ENCODE data around the gene GAA. TPM values are rescaled to one million over a fixed set of nuclear protein-coding genes. Genes with fewer than 3 reads are reported as not detected.

Gene GAA
- total and polyA plus RNA-seq, 2 of the 13 experiments (the other 11 are each of a cell fraction or from before 2014, with no cell fraction given) = 21.6 to 36.4 TPM

GRCh38 chr17:80071116-80071841, 30.1 kb upstream of the GAA start (continued):
- TF ChIP-seq, protein P1, sequence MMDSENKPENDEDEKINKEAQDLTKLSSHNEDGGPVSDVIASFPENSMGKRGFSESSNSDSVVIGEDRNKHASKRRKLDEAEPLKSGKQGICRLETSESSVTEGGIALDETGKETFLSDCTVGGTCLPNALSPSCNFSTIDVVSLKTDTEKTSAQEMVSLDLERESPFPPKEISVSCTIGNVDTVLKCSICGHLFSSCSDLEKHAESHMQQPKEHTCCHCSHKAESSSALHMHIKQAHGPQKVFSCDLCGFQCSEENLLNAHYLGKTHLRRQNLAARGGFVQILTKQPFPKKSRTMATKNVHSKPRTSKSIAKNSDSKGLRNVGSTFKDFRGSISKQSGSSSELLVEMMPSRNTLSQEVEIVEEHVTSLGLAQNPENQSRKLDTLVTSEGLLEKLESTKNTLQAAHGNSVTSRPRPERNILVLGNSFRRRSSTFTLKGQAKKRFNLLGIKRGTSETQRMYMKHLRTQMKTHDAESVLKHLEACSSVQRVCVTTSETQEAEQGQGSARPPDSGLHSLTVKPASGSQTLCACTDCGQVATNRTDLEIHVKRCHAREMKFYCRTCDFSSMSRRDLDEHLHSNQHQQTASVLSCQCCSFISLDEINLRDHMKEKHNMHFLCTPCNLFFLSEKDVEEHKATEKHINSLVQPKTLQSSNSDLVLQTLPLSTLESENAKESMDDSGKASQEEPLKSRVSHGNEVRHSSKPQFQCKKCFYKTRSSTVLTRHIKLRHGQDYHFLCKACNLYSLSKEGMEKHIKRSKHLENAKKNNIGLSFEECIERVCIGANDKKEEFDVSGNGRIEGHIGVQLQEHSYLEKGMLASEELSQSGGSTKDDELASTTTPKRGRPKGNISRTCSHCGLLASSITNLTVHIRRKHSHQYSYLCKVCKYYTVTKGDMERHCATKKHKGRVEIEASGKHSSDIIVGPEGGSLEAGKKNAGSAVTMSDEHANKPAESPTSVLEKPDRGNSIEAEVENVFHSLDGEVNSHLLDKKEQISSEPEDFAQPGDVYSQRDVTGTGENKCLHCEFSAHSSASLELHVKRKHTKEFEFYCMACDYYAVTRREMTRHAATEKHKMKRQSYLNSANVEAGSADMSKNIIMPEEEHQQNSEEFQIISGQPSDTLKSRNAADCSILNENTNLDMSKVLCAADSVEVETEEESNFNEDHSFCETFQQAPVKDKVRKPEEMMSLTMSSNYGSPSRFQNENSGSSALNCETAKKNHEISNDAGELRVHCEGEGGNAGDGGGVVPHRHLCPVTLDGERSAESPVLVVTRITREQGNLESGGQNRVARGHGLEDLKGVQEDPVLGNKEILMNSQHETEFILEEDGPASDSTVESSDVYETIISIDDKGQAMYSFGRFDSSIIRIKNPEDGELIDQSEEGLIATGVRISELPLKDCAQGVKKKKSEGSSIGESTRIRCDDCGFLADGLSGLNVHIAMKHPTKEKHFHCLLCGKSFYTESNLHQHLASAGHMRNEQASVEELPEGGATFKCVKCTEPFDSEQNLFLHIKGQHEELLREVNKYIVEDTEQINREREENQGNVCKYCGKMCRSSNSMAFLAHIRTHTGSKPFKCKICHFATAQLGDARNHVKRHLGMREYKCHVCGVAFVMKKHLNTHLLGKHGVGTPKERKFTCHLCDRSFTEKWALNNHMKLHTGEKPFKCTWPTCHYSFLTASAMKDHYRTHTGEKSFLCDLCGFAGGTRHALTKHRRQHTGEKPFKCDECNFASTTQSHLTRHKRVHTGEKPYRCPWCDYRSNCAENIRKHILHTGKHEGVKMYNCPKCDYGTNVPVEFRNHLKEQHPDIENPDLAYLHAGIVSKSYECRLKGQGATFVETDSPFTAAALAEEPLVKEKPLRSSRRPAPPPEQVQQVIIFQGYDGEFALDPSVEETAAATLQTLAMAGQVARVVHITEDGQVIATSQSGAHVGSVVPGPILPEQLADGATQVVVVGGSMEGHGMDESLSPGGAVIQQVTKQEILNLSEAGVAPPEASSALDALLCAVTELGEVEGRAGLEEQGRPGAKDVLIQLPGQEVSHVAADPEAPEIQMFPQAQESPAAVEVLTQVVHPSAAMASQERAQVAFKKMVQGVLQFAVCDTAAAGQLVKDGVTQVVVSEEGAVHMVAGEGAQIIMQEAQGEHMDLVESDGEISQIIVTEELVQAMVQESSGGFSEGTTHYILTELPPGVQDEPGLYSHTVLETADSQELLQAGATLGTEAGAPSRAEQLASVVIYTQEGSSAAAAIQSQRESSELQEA (CRISPR knock-in tag; IDR thresholded peaks at IDR 0.05; ENCODE audit: not compliant biosample characterization) = peak; percentile 63
- no peak for TF ChIP-seq ZNF432 (CRISPR knock-in tag; IDR thresholded peaks at IDR 0.05; ENCODE audit: borderline replicate concordance)
- no peak for TF ChIP-seq ONECUT2 (CRISPR knock-in tag; IDR thresholded peaks at IDR 0.05)
- no peak for TF ChIP-seq NKX3-1 (CRISPR knock-in tag; IDR thresholded peaks at IDR 0.05)
- TF ChIP-seq PHF5A (CRISPR knock-in tag; IDR thresholded peaks at IDR 0.05; ENCODE audit: low read depth, unreplicated experiment) = no peak
- TF ChIP-seq ZNF788 (CRISPR knock-in tag; IDR thresholded peaks at IDR 0.05; ENCODE audit: borderline replicate concordance) = no peak
- no peak for TF ChIP-seq ZNF614 (CRISPR knock-in tag; IDR thresholded peaks at IDR 0.05; ENCODE audit: borderline replicate concordance)
- TF ChIP-seq RORA (CRISPR knock-in tag; IDR thresholded peaks at IDR 0.05) = no peak
- TF ChIP-seq NR2F6 (IDR thresholded peaks at IDR 0.05) = no peak
- no peak for TF ChIP-seq NR2F6 (CRISPR knock-in tag; IDR thresholded peaks at IDR 0.05)
- TF ChIP-seq ZNF850 (CRISPR knock-in tag; conservative IDR thresholded peaks at IDR 0.05) = no peak
- TF ChIP-seq ZNF687 (CRISPR knock-in tag; IDR thresholded peaks at IDR 0.05) = peak; percentile 94
- TF ChIP-seq RELA (CRISPR knock-in tag; IDR thresholded peaks at IDR 0.05) = no peak
- TF ChIP-seq ZFX (CRISPR knock-in tag; IDR thresholded peaks at IDR 0.05; ENCODE audit: low read depth) = peak; percentile 88
- TF ChIP-seq ZNF256 (CRISPR knock-in tag; conservative IDR thresholded peaks at IDR 0.05) = 0 out of 2 replicates have a peak, but pooled peaks have one; percentile 41
- TF ChIP-seq, protein P2, sequence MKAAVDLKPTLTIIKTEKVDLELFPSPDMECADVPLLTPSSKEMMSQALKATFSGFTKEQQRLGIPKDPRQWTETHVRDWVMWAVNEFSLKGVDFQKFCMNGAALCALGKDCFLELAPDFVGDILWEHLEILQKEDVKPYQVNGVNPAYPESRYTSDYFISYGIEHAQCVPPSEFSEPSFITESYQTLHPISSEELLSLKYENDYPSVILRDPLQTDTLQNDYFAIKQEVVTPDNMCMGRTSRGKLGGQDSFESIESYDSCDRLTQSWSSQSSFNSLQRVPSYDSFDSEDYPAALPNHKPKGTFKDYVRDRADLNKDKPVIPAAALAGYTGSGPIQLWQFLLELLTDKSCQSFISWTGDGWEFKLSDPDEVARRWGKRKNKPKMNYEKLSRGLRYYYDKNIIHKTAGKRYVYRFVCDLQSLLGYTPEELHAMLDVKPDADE (CRISPR knock-in tag; IDR thresholded peaks at IDR 0.05) = no peak
- 0 out of 2 replicates have a peak, but pooled peaks have one; percentile 18 for TF ChIP-seq HES4 (CRISPR knock-in tag; IDR thresholded peaks at IDR 0.05; ENCODE audit: borderline replicate concordance)

All from HepG2 (cell line).